Measurements from ENCODE around the gene KDM7A.
"Not testable (repeated sequence)": the region's sequence is repeated elsewhere in the genome, so short reads cannot be mapped to it uniquely, and the experiment has no call there.

KDM7A gene

DNA sequence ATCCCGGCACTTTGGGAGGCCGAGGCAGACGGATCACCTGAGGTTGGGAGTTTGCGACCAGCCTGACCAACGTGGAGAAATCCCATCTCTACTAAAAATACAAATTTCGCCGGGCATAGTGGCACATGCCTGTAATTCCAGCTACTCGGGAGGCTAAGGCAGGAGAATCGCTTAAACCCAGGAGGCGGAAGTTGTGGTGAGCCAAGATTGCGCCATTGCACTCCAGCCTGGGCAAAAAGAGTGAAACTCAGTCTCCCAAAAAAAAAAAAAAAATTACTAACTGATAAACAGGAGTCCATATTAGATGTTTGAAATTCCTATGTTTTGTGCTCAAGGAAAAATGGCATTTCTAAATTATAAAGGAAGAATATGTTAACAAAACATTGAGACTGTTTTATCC, 14.7 kb downstream of the KDM7A start:
- in situ Hi-C loops (cut with MboI; ENCODE audit: low sequenced_read_pairs); H3K4me3 ChIP-seq: not testable (repeated sequence)

DNA sequence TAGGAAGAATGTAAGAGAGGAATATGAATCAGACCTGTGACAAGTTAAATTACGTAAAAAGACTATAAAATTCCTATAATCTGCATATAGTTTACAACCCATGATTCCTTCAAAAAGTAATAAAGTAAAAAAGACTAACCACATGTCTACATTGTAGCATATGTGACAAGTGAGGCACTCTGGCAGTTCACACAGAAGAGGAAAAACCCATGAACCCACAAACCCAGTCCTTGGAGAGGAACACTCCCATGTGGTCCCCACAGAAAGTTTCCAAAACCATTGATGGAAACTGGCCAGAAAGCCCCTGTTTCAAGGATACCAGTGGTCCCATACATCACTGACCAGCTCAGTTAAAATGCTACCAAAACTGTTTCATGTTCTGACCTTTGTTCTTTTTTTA, 15.7 kb downstream of the KDM7A start:
- no peak for DNase-seq (ENCODE audit: low spot score in 2 of 2)
- Histone ChIP-seq H3K27me3 (ENCODE audit: low read depth) (no peaks in the 10 kb centered on the region), H3K9me3 (no peaks in the 10 kb centered on the region), H3K4me3 (no peak overlapping the region), H3K36me3 (replicated peaks) (no peaks in the 10 kb centered on the region), H3K4me1 (no peaks in the 10 kb centered on the region)
- in situ Hi-C loops (cut with MboI; ENCODE audit: low sequenced_read_pairs): no loop called here

More for the DNA sequence above, 14.7 kb downstream of the KDM7A start:
- H3K36me3 ChIP-seq (replicated peaks); H3K4me1 ChIP-seq; DNase-seq (ENCODE audit: low spot score in 2 of 2); H3K27me3 ChIP-seq (ENCODE audit: low read depth); H3K9me3 ChIP-seq: not testable (repeated sequence)

DNA sequence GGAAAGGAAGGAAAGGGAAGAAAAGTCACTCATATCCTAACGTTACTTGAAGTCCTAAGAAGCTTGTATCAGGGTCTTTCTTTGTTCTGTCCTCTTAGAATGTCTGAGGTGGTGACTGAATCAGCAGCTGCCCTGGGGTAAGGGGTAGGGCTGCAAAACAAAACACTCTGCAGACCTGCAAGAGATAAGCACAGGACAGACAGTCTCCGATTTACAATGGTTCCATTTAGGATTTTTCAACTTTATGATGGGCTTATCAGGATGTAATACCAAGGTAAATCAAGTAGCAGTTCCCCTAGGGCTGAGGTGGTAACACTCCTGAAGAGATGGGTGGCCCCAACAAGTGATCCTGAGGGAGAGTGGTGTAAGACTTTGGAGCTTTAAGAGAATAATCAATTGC, 16.5 kb downstream of the KDM7A start:
- DNase-seq (ENCODE audit: low spot score in 2 of 2): no peak
- Histone ChIP-seq H3K4me3 (no peak overlapping the region), H3K27me3 (ENCODE audit: low read depth) (no peaks in the 10 kb centered on the region), H3K36me3 (replicated peaks) (no peaks in the 10 kb centered on the region), H3K4me1 (no peaks in the 10 kb centered on the region), H3K9me3 (no peaks in the 10 kb centered on the region)
- in situ Hi-C loops (cut with MboI; ENCODE audit: low sequenced_read_pairs): no loop called here

DNA sequence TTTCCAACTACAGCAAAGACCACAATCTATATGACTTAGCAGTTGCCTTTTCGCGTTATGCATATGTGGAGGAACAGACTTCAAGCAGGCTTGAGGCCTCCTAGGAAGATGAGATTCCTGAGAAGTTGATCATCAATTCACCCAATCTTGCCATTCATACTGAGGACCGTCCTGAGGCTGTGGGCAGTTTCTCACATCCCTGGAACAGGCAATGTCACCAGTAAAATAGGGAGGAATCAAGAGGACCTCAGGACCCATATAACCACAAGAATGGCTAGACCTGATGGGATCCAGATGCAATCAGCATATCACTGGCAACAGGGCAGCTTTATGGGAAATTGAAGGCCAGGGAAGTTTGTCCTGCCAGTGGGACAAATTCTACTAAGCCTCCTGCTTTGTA, 17.3 kb downstream of the KDM7A start:
- Histone ChIP-seq H3K36me3 (replicated peaks) (no peaks in the 10 kb centered on the region), H3K9me3 (no peaks in the 10 kb centered on the region), H3K4me1 (no peaks in the 10 kb centered on the region), H3K4me3 (no peak overlapping the region), H3K27me3 (ENCODE audit: low read depth) (no peaks in the 10 kb centered on the region)
- in situ Hi-C loops (cut with MboI; ENCODE audit: low sequenced_read_pairs): no loop called here
- no peak for DNase-seq (ENCODE audit: low spot score in 2 of 2)

DNA sequence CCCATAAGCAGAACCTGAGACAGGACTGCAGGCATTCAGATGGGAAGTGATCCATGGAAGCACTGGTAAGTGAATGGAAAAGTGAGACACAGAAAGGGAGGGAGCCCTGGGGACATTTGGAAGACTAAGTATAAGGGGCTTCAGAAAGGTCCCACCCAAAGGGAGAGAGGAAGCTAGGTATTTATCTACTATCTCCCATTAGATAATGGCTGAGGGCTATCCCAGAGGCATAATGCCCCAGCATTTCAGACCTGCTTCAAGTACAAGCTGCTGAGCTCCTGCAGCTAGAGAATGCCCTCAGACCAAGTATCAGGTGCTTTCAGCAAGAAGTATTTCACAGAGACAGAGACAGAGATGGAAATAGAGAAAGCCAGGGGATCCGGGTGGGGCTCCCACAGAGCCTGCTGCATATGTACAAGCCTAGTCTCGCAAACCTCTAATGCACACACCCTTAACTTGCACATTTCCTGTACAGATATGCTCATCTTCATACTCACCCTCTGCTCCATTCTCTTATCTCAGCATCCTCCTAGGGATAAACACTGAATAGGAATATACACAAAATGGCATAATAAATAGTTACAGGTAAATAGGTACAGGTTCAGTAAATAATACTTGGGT, 20.2 kb downstream of the KDM7A start:
- in situ Hi-C loops (cut with MboI; ENCODE audit: low sequenced_read_pairs): no loop called here
- Histone ChIP-seq H3K27me3 (ENCODE audit: low read depth) (no peaks in the 10 kb centered on the region), H3K4me3 (no peak overlapping the region), H3K9me3 (no peaks in the 10 kb centered on the region), H3K36me3 (replicated peaks) (no peaks in the 10 kb centered on the region), H3K4me1 (no peaks in the 10 kb centered on the region)
- DNase-seq (ENCODE audit: low spot score in 2 of 2): no peak

DNA sequence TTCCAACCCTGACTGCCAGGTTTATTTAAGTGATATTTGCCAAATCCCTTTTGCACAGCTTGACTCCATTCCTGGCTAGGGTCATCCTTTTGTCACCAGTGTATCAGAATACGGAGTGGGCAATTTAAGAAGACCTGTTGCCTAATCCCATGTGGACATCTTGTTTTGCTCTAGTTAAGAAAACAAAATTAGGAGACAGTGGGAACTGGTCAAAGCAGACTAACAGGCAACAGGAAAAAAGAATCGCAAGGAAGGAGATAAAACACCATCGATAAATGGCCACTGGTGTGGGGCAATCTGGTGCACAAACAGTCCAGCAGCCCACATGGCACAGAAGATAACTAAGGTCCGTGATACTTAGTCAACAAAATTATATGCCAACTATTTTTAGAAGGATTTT, 21.4 kb downstream of the KDM7A start:
- Histone ChIP-seq H3K9me3 (no peaks in the 10 kb centered on the region), H3K4me1 (no peaks in the 10 kb centered on the region), H3K36me3 (replicated peaks) (no peaks in the 10 kb centered on the region), H3K4me3 (no peak overlapping the region), H3K27me3 (ENCODE audit: low read depth) (no peaks in the 10 kb centered on the region)
- in situ Hi-C loops (cut with MboI; ENCODE audit: low sequenced_read_pairs): no loop called here
- DNase-seq (ENCODE audit: low spot score in 2 of 2): no peak

DNA sequence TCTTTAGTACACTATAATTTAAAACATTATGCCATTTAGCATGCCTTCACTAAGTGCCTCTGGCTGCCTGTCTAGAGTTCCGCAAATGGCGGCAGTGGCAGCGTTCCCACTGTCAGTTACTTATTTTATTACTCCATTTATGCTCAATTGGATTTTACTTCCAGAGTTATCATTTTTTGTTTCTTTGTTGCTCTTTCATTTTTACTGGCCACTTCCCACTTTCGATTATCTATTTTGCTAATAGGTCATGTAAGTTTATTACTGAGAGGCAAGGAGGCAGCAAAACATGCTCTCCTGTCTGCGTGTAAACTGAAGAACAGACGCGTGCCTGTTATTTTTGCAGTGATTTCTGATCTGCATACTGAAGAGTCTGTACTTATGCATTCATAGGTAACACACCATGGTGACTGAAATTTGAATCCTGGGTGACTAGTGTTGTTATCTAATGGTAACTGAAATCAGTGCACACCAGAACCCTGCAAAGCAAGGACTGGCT, 23.1 kb downstream of the KDM7A start:
- no peaks in the 10 kb centered on the region for H3K27me3 ChIP-seq (ENCODE audit: low read depth)
- no peaks in the 10 kb centered on the region for H3K9me3 ChIP-seq
- H3K36me3 ChIP-seq (replicated peaks): no peaks in the 10 kb centered on the region
- H3K4me1 ChIP-seq: no peaks in the 10 kb centered on the region
- no peak overlapping the region for H3K4me3 ChIP-seq
- in situ Hi-C loops (cut with MboI; ENCODE audit: low sequenced_read_pairs): no loop called here
- DNase-seq (ENCODE audit: low spot score in 2 of 2): no peak

DNA sequence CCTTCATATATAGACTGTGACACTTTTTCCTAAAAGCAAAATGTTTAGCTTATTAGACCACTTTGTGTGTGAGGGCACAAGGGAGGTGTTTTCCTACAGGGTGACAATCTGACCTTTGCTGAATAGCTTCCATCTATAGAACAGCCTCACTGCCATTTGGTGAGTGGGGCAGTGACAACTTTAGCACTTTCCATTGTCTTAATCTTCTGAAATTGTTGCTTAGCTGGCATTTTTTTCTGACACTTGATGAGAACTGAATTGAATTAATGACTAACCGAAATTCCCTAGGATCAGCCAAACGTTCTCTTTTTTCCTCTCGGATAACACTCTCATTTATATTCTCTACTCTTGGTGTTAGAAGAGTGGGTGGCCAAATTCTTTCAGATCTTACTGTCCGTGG, 30.2 kb downstream of the KDM7A start:
- H3K9me3 ChIP-seq: no peaks in the 10 kb centered on the region
- in situ Hi-C loops (cut with MboI; ENCODE audit: low sequenced_read_pairs): no loop called here

DNA sequence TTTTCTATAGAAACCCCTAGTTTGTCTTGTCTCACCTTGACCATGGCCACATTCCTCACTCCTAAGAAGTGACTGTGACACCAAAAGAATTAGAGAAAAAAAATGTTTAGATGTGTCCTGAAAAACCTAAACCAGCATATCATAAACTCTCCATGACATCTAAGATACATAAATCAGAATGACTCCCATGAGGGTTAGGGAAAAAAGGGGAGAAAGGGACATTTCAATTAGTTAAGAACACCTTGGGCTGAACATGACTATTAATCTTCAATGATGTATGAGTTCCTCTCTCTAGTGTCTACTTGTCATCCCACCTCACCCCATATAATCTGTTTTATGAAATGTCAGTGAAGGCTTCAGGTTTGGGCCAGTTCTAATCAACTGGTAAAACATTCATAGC, 31.1 kb downstream of the KDM7A start:
- Histone ChIP-seq H3K27me3 (ENCODE audit: low read depth) (no peaks in the 10 kb centered on the region), H3K4me1 (no peaks in the 10 kb centered on the region), H3K36me3 (replicated peaks) (no peaks in the 10 kb centered on the region), H3K4me3 (no peak overlapping the region), H3K9me3 (no peaks in the 10 kb centered on the region)
- DNase-seq (ENCODE audit: low spot score in 2 of 2): no peak
- in situ Hi-C loops (cut with MboI; ENCODE audit: low sequenced_read_pairs): no loop called here

More for the DNA sequence above, 30.2 kb downstream of the KDM7A start:
- Histone ChIP-seq H3K4me3 (no peak overlapping the region), H3K36me3 (replicated peaks) (no peaks in the 10 kb centered on the region), H3K27me3 (ENCODE audit: low read depth) (no peaks in the 10 kb centered on the region), H3K4me1 (no peaks in the 10 kb centered on the region)
- DNase-seq (ENCODE audit: low spot score in 2 of 2): no peak

DNA sequence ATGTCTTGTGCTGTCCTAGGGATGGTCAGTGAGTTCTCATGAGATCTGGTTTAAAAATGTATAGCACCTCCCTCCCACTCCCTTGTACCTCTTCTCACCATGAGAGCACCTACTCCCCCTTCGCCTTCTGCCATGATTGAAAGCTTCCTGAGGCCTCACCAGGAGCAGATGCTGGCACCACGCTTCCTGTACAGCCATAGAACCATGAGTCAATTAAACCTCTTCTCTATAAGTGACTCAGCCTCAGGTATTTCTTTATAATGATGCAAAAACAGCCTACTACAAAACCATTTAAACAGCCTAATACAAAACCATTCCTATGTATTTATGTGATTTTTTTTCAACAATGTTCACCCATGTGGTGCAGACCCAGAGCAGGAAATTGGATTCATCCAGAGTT, 32.0 kb downstream of the KDM7A start:
- H3K4me3 ChIP-seq: no peak overlapping the region
- DNase-seq (ENCODE audit: low spot score in 2 of 2): no peak
- H3K4me1 ChIP-seq: no peaks in the 10 kb centered on the region
- no peaks in the 10 kb centered on the region for H3K27me3 ChIP-seq (ENCODE audit: low read depth)
- in situ Hi-C loops (cut with MboI; ENCODE audit: low sequenced_read_pairs): no loop called here
- H3K36me3 ChIP-seq (replicated peaks): no peaks in the 10 kb centered on the region
- H3K9me3 ChIP-seq: no peaks in the 10 kb centered on the region

DNA sequence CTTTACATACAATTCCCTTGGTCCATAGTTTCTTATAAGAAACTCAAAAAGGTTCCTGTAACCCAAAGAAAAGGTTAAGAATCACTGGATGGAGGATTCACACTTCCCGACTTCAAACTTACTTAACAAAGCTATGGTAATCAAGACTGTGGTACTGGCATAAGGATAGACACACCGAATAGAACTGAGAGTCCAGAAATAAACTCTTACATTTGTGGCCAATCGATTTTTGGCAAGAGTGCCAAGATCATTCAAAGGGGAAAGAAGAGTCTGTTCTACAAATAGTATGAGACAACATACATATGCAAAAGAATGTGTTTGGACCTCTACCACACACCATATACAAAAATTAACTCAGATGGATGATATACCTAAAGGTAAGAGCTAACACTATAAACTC, 32.8 kb downstream of the KDM7A start:
- DNase-seq (ENCODE audit: low spot score in 2 of 2): no peak
- H3K4me3 ChIP-seq: no peak overlapping the region
- in situ Hi-C loops (cut with MboI; ENCODE audit: low sequenced_read_pairs): no loop called here
- no peaks in the 10 kb centered on the region for H3K9me3 ChIP-seq
- no peaks in the 10 kb centered on the region for H3K27me3 ChIP-seq (ENCODE audit: low read depth)
- no peaks in the 10 kb centered on the region for H3K4me1 ChIP-seq
- no peaks in the 10 kb centered on the region for H3K36me3 ChIP-seq (replicated peaks)

DNA sequence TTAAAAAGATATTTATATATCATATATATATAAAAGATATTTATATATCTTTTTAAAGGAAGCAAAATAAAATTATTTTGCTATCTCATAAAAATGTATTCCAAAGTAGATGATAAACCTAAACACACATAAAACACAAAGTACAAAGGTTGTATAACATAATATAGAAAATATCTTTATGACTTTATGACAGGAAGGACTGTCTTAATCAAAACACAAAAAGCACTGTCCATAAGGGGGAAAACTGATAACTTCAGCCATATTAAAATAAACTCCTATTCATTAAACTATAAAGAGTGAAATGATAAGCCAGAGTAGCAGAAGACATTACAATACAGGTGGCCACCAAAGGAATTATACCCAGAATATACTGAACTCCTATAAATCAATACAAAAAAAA, 34.8 kb downstream of the KDM7A start:
- H3K4me3 ChIP-seq: no peak overlapping the region
- DNase-seq (ENCODE audit: low spot score in 2 of 2): no peak
- no peaks in the 10 kb centered on the region for H3K4me1 ChIP-seq
- no peaks in the 10 kb centered on the region for H3K27me3 ChIP-seq (ENCODE audit: low read depth)
- in situ Hi-C loops (cut with MboI; ENCODE audit: low sequenced_read_pairs): no loop called here
- H3K36me3 ChIP-seq (replicated peaks): no peaks in the 10 kb centered on the region
- H3K9me3 ChIP-seq: no peaks in the 10 kb centered on the region

DNA sequence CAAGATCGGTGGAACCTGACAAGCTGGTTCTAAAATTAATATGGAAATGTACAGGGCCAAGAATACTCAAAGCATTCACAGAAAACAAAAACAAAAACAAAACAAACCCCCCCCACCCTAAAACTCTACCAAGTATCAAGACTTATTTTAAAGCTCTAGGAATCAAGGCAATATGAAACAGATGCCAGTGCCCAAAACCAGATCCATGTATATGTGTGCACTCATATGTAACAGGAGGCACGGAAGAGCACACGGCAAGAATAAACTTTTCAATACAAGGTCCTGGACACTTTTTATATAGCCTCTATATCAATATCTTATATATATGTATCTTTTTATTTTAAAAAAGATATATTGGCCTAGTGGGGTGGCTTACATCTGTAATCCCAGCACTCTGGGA, 35.5 kb downstream of the KDM7A start:
- H3K4me3 ChIP-seq: no peak overlapping the region
- H3K9me3 ChIP-seq: no peaks in the 10 kb centered on the region
- in situ Hi-C loops (cut with MboI; ENCODE audit: low sequenced_read_pairs): no loop called here
- no peaks in the 10 kb centered on the region for H3K36me3 ChIP-seq (replicated peaks)
- no peaks in the 10 kb centered on the region for H3K4me1 ChIP-seq
- H3K27me3 ChIP-seq (ENCODE audit: low read depth): no peaks in the 10 kb centered on the region
- no peak for DNase-seq (ENCODE audit: low spot score in 2 of 2)

DNA sequence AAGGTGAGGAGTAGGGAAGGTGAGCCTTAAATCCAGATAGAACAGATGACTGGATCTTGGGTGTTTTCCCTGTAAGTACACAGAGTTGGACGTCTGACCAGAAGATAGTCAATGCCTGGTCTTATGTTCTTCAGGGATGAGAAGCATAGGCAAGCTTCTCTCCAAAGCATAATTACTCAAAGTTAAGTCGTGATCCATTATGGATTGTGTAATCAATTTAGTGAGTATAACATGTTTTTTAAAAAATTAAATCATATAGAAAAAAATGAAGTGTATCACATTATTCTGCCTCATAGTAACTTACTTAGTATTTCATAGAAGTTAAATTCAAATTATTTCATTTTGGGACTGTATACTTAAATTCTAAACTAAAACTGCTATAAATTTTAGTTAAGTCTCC, 39.7 kb downstream of the KDM7A start:
- Histone ChIP-seq H3K4me1 (peaks cover 5% of the 10 kb centered on the region; the same call in 1 of the 2 replicates), H3K36me3 (replicated peaks) (no peaks in the 10 kb centered on the region), H3K4me3 (no peak overlapping the region), H3K27me3 (ENCODE audit: low read depth) (no peaks in the 10 kb centered on the region), H3K9me3 (no peaks in the 10 kb centered on the region)
- no peak for DNase-seq (ENCODE audit: low spot score in 2 of 2)
- in situ Hi-C loops (cut with MboI; ENCODE audit: low sequenced_read_pairs): no loop called here

DNA sequence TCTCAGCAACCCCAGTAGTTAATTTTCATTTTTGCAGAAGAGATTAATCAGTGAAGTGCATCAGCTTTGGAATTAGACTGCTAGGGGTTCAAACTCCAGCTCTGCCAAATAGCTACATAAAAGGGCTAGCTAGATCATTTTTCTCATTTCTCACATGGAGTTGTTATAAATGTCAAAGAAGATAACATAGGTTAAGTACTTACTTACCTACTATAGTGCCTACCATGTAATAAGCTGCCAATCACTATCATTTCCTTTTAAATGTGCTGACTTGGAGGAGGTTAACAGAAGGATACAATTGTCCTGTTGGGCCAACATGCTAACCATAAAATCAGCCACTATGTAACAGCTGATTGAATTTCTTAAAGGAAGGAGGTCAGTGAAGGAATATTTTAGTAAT, 40.7 kb downstream of the KDM7A start:
- Histone ChIP-seq H3K4me3 (no peak overlapping the region), H3K9me3 (no peaks in the 10 kb centered on the region), H3K27me3 (ENCODE audit: low read depth) (no peaks in the 10 kb centered on the region), H3K36me3 (replicated peaks) (no peaks in the 10 kb centered on the region), H3K4me1 (peaks cover 5% of the 10 kb centered on the region; the same call in 1 of the 2 replicates)
- in situ Hi-C loops (cut with MboI; ENCODE audit: low sequenced_read_pairs): no loop called here
- DNase-seq (ENCODE audit: low spot score in 2 of 2): no peak
